GM23248 (cell line): ENCODE data around the gene ACD.

Source experiments
- EZH2 ChIP-seq: fragments of 200-600 bp; sonication (generic); IDR thresholded peaks from 2 replicates; pipeline ENCODE4 v1.6.1; 2018; ENCODE audit warnings: antibody characterized with exemption, mild to moderate bottlenecking; ENCODE audit not compliant: insufficient read depth, poor library complexity, severe bottlenecking
- EZH2phosphoT487 ChIP-seq: fragments of 200-600 bp; sonication (generic); IDR thresholded peaks from 2 replicates; pipeline ENCODE4 v1.6.1; 2018; ENCODE audit warnings: antibody characterized with exemption, moderate library complexity, mild to moderate bottlenecking, low read depth; ENCODE audit not compliant: insufficient read depth

DNA sequence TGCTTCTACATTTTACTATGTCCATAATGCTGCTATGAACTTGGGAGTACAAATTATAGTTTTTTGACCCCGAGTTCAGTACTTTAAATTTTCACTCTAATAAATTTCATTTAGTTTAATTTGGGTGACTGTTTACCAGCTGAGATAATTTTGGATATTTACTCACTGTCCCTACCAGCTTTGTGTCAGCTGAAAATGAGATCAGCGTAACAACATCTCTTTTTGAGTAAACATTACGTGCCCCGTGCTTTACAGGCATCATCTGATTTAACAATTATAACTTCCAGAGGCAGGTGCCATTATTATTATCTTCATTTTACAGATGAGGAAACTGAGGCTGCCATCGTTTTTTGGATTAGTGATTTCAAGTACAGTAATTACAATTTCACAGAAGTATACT, 44.0 kb upstream of the ACD start:
- no peak for TF ChIP-seq EZH2phosphoT487
- TF ChIP-seq EZH2: no peak
